Activated T-helper 1 cell treated with Interleukin-2 at 50 U/mL for 16 hours (primary cell): ENCODE data around the gene MGAT5B.

ENCODE experiments used
- DNase-seq: peaks from one replicate; pipeline ENCODE4 v3.0.0-alpha.2; 2020; ENCODE audit warnings: low read depth

MGAT5B gene

DNA sequence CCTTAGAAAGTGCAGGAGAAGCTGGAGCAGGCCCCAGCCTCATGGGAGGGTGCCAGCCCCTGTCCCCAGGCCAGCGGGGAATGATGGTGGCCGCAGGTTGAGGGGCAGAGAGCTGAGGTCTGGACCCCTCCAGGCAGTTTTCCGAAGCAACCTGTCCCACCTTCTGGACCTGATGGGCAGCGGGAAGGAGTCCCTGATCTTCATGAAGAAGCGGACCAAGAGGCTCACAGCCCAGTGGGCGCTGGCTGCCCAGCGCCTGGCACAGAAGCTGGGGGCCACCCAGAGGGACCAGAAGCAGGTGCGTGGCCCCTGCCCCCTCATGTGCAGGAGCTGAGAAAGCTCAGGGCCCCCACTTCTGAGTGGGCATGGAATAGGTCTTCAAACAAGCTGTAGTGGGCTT is 36.8 kb downstream of the MGAT5B start:
- DNase-seq, result no peak

- no peak for DNase-seq
Observed at GRCh38 chr17:76905836-76906235, 37.6 kb downstream of the MGAT5B start.

GRCh38 chr17:76906463-76906862 is 38.3 kb downstream of the MGAT5B start:
- no peak for DNase-seq

GRCh38 chr17:76907352-76907751 is 39.1 kb downstream of the MGAT5B start:
- no peak for DNase-seq

DNA sequence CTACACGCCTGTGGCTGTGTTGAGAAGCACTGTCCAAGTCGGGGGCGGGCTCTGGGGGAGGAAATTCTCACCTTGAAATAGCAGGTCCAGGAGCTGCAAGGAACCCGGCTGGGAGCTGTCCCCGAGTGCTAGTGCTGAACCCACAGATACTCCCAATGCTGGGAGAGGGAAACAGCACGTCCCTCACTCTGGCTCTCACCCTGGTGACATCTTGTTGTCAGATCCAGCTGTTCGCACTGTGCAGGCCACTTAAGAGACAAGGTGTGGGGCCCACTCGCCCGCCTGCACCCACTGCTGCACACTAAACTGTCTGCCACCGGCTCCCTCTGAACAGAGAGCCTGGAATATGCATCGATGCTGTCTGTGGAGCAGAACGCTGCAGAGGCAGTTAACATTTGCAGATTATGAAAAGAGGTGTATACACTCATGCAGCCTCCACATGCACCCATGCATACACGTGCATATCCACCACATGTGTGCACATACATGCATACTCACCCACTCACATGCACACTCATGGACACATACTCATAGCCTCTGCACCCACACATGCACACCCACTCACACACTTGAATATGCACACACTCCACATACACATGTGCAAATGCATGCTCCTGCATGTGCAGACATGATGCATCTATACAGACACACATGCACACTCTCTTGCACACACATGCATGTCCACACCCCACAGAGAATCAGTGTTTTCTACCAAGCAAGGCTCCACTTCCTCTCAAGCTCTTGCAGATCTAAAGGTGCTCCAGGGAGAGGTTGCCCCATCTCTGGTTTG is 42.0 kb downstream of the MGAT5B start:
- no peak for DNase-seq

DNA sequence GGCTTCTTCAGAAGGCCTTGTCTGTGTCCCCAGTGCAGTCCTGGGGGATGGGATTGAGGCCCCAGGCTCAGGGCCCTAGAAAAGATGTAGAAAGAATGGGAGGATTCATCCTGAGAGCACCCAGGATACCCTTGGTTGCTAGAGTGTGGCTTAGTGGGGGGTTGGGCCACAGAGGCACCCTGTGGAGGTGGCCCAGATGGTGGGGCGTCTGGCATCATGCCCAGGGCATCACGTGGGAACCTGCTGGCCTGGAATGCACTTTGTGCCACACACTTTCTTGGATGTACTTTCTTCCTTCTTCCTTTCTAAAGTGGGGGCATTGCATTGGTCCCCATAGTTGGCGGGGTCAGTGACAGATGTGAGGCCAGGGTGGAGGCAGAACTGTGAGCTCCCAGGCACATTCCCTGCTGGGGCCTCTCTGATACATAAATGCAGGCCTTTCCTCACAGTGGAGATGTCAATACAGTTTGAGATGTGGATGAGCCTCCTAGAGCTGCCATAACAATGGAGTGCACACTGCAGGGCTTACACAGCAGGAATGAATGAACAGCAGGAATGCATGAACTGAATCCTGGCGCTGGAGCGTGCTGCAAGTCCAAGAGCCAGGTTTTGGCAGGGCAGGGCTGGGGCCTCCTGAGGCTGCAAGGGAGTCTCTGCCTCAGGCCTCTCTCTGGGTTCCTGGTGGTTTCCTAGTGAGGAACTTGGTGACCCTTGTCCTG is 43.3 kb downstream of the MGAT5B start:
- DNase-seq, result no peak

DNA sequence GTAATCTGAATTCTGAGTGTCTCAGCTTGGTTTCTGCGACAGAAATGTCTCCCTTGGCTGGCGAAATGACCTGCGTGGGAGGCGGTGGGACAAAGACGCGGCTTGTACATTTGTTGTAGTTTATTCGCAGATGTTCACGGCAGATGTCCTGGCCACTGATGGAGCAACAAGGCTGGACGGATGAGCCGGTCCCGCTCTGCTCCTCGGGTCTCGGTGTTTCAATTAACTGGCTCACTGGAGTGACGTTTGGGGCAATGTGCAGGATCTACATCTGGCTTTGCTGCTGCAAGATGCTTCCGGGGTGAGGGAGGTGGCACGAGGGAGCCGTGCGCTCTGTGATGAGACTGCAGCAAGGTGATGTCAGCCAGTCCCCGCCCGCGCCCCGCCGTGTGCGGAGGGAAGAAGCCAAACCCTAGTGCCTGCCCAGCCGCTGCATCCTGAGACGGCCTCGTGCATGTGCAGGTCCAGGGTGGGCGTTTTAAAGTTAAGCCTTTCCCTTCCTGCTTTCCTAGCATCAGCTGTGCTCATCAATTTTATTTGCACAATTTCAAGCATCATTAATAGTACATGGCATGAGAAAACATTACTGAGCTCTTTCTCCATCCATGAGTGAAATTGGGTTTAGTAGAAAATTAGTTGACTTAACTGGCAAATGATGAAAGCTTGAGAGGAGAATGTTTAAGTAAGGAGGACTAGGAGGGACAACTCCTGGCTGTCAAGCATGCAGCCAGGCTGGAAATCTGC is 44.4 kb downstream of the MGAT5B start:
- no peak for DNase-seq

DNA sequence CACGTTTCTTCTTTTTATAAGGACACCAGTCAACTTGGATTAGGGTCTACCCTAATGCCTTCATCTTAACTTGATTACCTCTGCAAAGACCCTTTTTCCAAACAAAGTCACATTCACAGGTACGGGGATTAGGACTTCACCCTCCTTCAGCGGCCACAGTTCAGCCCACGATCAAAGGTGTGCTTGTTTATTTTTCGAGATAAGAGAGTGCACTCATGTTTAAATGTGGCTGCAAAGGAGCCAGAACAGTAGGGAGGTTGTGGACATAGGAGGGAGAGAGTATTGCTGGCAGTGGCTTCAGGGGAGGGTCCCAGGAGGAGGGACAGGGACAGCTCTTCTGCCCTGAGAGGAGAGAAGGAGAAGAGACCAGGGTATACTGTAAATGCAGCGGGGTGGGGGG is 46.7 kb downstream of the MGAT5B start:
- no peak for DNase-seq

GRCh38 chr17:76915840-76916510 is 47.8 kb downstream of the MGAT5B start:
- DNase-seq, result no peak

GRCh38 chr17:76917829-76918228 is 49.6 kb downstream of the MGAT5B start:
- no peak for DNase-seq

- DNase-seq, result no peak
Observed at GRCh38 chr17:76918811-76919210, 50.6 kb downstream of the MGAT5B start.

GRCh38 chr17:76920364-76921139 is 52.3 kb downstream of the MGAT5B start:
- DNase-seq, result no peak

DNA sequence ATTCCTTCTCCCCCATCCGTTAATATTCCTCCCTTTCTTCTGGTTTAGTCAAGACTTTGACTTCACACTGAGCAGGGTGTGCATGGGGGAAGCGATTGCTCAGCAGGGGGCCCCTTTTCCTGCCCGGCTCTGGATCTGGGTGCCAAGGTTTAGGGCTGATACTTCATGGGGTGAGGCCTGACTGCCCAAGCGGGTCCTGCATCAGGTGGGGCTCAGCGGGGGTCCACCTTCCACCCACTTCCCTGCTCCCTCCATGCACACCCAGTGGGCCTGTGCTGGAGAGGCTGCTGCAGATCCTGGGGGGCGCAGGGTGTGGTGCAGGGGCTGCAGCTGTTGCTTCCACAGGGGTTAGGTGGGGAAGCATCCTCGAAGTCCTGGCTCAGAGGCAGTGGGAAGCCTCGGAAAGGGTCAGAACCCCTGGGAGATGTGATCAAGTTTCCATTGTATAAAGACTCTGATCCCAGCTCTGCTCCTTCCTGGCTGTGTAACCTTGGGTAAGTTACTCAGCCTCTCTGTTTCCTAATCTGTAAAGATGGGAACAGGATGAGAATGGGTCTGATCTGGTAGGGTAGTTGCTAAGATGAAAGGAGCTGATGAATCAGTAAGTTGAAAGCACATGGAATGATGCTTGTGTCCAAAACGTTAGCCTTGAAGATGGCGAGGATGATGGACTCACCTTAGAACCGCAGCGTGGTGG is 53.3 kb downstream of the MGAT5B start:
- no peak for DNase-seq

DNA sequence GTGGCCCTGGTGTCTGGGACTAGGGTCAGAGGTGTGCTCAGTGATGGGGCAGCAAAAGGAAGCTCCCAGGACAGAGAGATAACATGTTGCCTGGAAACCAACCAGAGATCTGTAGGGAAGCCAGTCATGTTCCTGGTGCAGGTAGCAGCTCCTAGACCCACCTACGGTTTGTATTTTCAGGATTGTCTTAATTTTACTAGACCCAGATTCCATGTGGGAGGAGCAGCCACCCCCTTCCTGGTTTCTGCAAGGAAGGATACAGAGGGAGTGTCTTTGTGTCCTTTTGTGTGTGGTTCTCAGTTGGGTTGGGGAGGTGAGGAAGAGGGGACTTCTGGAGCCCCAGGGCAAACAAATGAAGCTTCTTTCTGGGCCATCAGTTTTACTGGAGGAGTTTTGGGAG is 53.9 kb downstream of the MGAT5B start:
- no peak for DNase-seq

DNA sequence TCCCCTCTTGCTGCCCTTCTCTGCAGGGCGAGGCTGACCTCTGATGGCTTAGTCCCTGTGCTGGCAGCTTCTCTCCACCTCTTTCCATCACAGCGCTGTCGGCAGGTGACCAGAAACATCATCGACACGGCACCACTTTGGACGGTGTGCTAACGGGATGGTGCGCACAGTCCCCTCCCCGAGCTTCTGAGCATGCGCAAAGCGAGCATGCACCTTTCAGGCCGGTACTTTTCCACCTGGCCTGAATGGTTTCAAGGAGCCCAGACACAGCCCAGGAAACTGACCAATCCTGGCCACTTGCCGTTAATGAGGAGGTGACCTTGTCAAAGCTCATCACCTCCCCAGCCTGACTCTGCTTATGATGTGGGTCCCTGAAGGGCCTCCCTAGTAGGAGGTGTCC is 54.8 kb downstream of the MGAT5B start:
- no peak for DNase-seq

GRCh38 chr17:76923491-76923890 is 55.3 kb downstream of the MGAT5B start:
- no peak for DNase-seq

DNA sequence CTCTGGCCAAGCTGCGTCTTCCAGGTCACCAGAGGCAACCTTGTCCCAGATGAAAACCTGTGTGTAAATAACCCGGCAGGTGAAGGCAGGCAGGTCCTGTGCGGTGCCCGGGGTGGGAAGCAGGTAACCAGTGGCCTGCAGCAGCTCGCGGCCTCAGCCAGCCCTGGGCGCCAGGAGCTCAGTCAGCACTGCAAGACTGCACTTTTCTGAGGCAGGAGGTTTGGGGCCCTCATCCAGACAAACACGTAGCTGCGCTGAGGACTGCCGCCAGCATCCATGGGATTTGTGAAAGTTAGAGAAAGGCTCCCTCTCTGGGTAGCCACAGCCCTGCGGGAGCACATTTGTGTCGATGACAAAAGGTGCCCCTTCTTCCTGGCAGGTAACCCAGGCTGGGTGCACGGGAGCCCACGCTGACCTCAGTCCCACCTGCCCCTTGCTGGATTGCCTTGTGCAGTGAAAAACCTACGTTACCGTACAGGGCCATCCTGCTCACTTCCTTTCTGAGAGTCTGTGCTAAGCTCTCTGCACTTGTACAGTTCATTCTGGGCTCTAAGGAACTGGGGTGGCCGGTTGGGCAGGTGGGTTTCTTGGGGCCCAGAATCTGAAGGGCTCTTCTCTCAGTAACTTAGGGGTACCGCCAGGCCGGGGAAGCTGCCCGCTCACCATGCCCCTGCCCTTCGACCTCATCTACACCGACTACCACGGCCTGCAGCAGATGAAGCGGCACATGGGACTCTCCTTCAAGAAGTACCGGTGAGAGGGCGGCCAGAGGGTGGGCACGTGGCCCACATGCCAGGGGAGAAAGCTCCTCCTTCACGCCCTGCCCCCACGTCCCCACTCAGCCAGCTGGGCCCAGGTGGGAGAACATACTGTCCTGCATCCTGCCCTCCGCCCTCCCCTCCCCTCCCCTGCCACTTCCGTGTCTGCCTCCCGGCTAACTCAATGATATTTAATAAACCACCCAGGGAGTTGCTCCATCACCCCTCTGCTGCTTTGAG is 56.4 kb downstream of the MGAT5B start:
- no peak for DNase-seq

- DNase-seq, result no peak
Observed at GRCh38 chr17:76925441-76925891, 57.3 kb downstream of the MGAT5B start.

DNA sequence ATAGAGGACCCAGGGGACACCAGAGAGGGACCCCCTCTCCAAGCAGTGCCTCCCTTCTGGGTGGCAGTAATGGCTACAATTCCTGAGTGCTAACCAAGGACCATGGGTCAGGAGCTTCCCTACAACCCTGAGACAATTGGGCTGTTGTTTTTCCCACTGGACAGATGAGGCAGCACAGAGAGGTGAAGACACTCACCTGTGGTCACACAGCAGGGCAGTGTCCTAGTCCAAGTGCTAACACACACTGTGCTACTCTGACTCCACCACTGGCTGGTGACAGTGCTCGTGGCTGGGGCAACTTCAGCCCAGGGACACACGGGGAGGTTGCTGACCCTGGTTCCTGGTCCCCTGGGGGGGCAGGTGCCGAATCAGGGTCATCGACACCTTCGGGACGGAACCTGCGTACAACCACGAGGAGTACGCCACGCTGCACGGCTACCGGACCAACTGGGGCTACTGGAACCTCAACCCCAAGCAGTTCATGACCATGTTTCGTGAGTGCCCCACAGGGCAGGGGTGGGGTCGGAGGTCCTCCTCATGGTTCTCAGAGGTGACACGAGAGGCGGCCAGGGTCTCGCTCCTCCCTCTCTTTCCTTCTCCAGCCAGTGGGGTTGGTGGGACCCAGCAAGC is 58.1 kb downstream of the MGAT5B start:
- no peak for DNase-seq
